GM04504 (cell line): ENCODE data around the gene CELF2.

Experiments used
- DNase-seq: peaks from one replicate; pipeline ENCODE4 v3.0.0-alpha.2; 2012; ENCODE audit warnings: low read depth

CELF2 gene

GRCh38 chr10:11250304-11250703 lies 232.6 kb downstream of the CELF2 start:
- no peak for DNase-seq

- DNase-seq: no peak
Observed at GRCh38 chr10:11252887-11253286, 235.2 kb downstream of the CELF2 start.

GRCh38 chr10:11253385-11254002 lies 235.8 kb downstream of the CELF2 start:
- DNase-seq: no peak

GRCh38 chr10:11255156-11255555 lies 237.5 kb downstream of the CELF2 start:
- DNase-seq: no peak

DNA sequence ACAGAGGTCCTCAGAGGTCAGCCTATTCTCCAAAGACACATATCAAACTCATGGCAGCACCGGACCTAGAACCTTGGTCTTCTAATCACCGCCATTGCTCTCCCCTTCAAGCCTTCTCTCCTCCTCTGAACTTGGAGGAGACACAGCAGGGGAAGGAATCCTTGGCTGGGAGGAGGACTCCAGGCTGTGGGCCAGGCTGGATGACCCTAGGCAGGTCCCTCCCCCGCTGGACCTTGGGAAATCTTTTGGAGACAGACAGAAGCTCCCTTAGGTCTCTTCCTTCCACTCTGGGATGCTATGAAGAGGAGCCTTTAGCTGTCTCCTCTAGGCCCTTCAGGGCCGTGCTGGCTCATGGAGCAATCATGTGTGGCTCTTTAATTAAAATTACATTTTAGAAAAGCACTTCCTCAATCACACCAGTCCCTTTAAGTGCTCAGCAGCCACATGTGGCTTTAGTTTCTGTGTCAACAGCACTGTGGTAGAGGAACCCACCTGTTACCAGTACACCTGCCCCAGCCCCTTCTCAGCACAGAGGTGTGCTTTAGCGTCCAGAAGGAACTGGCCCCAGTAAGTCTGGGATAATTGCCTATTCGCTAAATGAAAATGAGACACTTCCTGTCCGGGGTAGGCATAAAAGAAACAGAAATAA lies 238.2 kb downstream of the CELF2 start:
- no peak for DNase-seq

DNA sequence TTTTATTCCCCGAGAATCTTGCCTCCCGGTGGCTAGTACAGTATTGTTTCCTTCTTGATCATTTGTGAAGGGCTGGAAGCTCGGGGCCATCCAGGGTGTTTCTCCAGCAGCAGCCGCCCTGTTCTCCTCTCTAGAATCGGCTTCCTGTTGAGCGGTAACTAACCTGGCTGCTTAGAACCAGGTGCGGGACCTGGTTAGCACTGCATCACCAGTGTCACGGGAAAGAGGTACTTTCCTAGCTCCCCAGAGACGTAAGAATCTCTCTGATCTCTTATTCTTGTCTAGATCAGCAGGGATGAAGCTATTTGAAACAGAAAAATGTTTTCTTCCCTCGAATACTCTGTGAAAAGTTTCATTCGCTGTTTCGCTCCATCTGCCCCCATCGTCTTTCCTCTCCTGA lies 239.2 kb downstream of the CELF2 start:
- no peak for DNase-seq

DNA sequence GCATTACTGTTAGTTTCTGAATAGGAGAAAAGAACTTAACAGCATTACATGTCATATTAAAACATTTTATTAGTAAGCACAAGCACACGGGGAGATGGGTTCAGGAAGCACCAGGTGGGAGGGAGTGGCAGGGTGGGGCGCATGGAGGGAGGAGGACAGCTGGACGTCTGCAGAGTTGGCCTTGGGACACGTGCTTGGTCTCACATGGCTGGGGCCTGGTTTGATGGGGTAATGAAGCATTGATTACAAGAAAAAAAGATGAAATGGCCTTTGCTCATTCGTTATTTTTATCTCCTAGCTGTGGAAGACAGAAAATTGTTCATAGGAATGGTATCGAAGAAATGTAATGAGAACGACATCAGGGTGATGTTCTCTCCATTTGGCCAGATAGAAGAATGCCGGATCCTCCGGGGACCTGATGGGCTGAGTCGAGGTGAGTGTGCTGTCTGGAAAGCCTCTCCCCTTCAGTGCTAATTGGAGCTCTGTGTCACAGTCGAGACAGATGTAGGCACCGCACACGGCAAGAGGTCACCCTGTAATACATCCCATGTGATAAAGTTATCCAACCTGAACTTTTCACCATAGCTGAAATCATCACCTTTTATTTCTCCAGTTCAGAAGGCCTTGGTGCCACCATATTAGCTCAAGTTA lies 239.9 kb downstream of the CELF2 start:
- no peak for DNase-seq

DNA sequence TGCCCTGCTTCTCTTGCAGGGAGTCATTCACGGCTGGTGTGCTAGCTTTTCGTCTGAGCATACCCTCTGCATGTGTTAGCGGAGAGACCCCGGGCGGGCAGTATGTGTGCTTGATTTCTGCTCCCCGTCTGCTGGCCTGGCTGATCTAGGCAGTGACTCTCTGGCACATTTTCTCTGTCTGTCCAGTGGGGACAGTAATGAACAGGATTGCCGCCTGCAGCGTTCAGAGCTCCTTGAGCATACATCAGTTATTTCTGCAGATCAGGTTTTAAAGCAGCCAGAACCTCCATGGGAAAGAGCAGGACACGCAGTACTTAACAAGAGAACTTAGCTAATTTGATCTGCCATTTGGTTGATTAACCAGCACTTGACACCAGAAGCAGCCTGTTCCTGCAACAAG lies 242.5 kb downstream of the CELF2 start:
- DNase-seq: no peak

DNA sequence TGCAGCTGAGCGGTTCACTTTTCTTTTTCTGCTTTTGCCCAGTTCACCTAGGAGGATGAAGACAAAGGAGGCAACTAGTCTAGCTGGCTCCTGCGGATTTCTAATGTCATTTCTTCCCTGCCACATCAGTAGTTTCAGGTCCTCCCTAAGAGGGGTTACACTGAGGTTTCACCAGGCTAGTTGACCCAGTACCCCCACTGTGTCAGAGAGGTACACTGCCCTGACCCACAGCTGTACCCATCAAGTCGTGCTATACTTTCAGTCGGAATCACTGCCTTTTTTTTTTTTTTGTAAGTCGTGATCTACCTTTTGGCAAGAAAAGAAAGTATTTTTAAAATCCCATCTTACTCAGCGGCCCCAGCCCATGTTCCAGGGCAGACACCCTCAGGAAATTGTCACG lies 243.5 kb downstream of the CELF2 start:
- DNase-seq: no peak

DNA sequence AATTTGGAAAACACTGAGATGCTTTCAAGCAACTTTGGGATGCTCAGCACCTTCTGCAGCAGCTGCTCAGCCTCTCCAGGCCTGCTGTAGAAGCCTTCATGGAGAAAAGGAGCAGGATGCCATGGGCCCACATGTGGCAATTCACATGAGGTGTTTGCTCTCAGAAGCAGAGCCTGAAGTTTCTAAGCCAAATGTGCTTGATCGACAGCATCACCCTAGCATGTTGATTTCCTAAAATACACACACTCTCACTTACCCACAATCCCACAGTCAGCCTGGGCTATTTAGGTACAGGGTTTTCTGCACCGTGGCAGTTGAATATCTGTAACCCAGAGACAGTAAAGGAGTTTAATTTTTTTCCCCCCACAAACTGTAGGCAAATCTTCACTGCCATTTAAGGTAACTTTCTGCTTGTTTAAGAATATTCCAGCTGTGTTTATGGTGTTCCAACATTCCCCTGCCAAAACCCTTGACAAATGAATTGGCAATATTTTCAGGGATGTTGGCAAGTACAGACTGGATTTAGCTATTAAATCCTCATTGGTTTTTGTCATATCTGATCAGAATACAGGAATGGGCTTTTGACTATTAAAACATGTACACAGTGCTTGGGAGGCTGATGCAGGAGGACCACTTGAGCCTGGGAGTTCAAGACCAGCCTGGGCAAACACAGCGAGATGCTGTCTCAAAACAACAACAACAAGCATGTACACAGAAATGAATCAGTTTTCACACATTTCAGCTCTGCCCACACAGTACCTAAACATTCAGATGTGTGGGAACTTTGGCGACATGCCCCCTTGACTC lies 244.2 kb downstream of the CELF2 start:
- DNase-seq: no peak

DNA sequence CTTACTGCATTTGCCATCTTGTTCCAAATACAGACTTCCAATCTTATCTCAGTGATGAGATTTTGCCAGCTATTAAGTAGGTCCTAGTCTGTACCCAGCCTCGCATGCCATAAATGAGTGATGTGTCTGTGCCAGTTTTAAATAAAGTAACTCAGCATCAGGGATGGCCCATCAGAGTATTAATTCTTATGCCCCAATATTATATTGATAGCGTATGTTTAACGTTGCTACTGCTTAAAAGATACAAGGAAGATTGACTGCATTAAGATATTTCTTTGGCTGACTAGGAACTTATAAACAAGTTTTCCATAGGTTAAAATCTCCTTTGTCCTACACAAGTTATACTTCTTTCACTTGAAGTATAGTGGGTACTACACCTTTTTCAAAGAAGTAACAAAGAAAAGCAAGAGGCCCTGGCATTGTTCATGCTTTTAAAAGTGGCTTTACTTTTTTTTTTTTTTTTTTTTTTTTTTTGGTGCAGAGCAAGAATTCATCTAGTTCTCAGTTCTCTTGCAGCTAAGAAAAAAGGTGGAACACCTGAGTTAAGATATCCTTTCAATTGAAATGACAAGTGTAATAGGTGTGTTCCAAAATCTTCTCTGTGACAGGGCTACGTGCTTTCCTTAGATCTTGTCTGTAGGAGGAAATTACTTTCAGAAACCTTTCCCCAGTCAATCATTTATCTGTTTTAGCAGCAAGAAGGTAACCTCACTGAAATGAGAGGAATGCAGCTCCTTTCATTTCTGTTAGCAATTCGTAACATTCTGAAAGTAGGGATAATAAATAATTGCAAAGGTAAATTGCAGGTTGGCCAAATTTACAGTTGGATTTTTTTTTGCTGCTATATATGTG lies 245.0 kb downstream of the CELF2 start:
- DNase-seq: no peak

DNA sequence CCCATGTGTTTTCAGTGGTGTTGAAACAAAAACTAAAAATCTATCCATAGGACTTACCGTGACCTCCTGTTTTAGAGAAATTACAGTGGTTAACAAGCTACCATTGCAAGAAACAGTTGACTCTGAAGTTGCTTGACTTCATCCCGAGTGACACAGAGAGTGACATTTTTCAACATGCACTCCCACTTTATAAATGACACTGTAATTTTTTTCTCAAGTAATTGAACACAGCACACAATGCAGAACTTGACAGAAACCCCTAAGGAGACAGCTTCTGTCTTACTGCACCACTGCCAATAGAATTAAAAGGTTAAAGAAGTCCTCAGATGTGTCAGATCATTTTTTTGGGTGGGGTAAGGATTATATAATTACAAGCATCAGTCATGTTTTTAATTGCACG lies 246.1 kb downstream of the CELF2 start:
- no peak for DNase-seq

GRCh38 chr10:11264296-11265048 lies 246.8 kb downstream of the CELF2 start:
- DNase-seq: no peak

- DNase-seq: no peak
Observed at GRCh38 chr10:11265484-11265883, 247.8 kb downstream of the CELF2 start.

GRCh38 chr10:11266426-11266825 lies 248.8 kb downstream of the CELF2 start:
- DNase-seq: no peak

GRCh38 chr10:11270135-11270857 lies 252.6 kb downstream of the CELF2 start:
- no peak for DNase-seq

GRCh38 chr10:11270858-11271179 lies 253.1 kb downstream of the CELF2 start:
- no peak for DNase-seq

- no peak for DNase-seq
Observed at GRCh38 chr10:11272915-11273389, 255.3 kb downstream of the CELF2 start.

- DNase-seq: no peak
Observed at GRCh38 chr10:11274452-11274851, 256.8 kb downstream of the CELF2 start.

GRCh38 chr10:11275651-11276050 lies 258.0 kb downstream of the CELF2 start:
- no peak for DNase-seq
